ENCODE results near the gene DHRS13.

Gene DHRS13

GRCh38 chr17:28892024-28892423 lies 10.9 kb downstream of the DHRS13 start:
- no peaks in the 10 kb centered on the region for H3K36me3 ChIP-seq (replicated peaks)
- no peak overlapping the region for H3K27ac ChIP-seq
- in situ Hi-C loops (cut with HindIII; ENCODE audit: low pct_ligation_motif_present, low sequenced_read_pairs): no loop called here
- no peak overlapping the region for H3K4me3 ChIP-seq (ENCODE audit: low read depth, low read length)
- TF ChIP-seq CTCF (IDR thresholded peaks at IDR 0.05; ENCODE audit: low read depth, low read length, missing control alignments): no peak
- no peaks in the 10 kb centered on the region for H3K27me3 ChIP-seq (replicated peaks)
- DNase-seq: no peak

- no peak for DNase-seq
- in situ Hi-C loops (cut with HindIII; ENCODE audit: low pct_ligation_motif_present, low sequenced_read_pairs): no loop called here
- no peak for TF ChIP-seq CTCF (IDR thresholded peaks at IDR 0.05; ENCODE audit: low read depth, low read length, missing control alignments)
- H3K4me3 ChIP-seq (ENCODE audit: low read depth, low read length): no peak overlapping the region
- H3K27ac ChIP-seq: no peak overlapping the region
- H3K27me3 ChIP-seq (replicated peaks): no peaks in the 10 kb centered on the region
- no peaks in the 10 kb centered on the region for H3K36me3 ChIP-seq (replicated peaks)
Observed at GRCh38 chr17:28891201-28891600, 11.7 kb downstream of the DHRS13 start.

GRCh38 chr17:28889996-28890395 lies 12.9 kb downstream of the DHRS13 start:
- DNase-seq: no peak
- in situ Hi-C loops (cut with HindIII; ENCODE audit: low pct_ligation_motif_present, low sequenced_read_pairs): no loop called here
- no peak for TF ChIP-seq CTCF (IDR thresholded peaks at IDR 0.05; ENCODE audit: low read depth, low read length, missing control alignments)
- H3K27ac ChIP-seq: no peak overlapping the region
- no peak overlapping the region for H3K4me3 ChIP-seq (ENCODE audit: low read depth, low read length)
- no peaks in the 10 kb centered on the region for H3K27me3 ChIP-seq (replicated peaks)
- peaks cover 2% of the 10 kb centered on the region for H3K36me3 ChIP-seq (replicated peaks)

GRCh38 chr17:28888832-28889231 lies 14.0 kb downstream of the DHRS13 start:
- DNase-seq: no peak
- in situ Hi-C loops (cut with HindIII; ENCODE audit: low pct_ligation_motif_present, low sequenced_read_pairs): no loop called here
- no peak overlapping the region for H3K27ac ChIP-seq
- no peak for TF ChIP-seq CTCF (IDR thresholded peaks at IDR 0.05; ENCODE audit: low read depth, low read length, missing control alignments)
- H3K27me3 ChIP-seq (replicated peaks): no peaks in the 10 kb centered on the region
- no peak overlapping the region for H3K4me3 ChIP-seq (ENCODE audit: low read depth, low read length)
- peaks cover 2% of the 10 kb centered on the region for H3K36me3 ChIP-seq (replicated peaks)

GRCh38 chr17:28887871-28888471 lies 14.9 kb downstream of the DHRS13 start:
- DNase-seq: no peak
- no peak for TF ChIP-seq CTCF (IDR thresholded peaks at IDR 0.05; ENCODE audit: low read depth, low read length, missing control alignments)
- Histone ChIP-seq H3K4me3 (ENCODE audit: low read depth, low read length) (no peak overlapping the region), H3K27me3 (replicated peaks) (no peaks in the 10 kb centered on the region), H3K27ac (no peak overlapping the region), H3K36me3 (replicated peaks) (peaks cover 2% of the 10 kb centered on the region)
- in situ Hi-C loops (cut with HindIII; ENCODE audit: low pct_ligation_motif_present, low sequenced_read_pairs): no loop called here

GRCh38 chr17:28885951-28886350 lies 16.9 kb downstream of the DHRS13 start:
- DNase-seq: no peak
- H3K36me3 ChIP-seq (replicated peaks): peaks cover 15% of the 10 kb centered on the region
- H3K4me3 ChIP-seq (ENCODE audit: low read depth, low read length): no peak overlapping the region
- TF ChIP-seq CTCF (IDR thresholded peaks at IDR 0.05; ENCODE audit: low read depth, low read length, missing control alignments): no peak
- in situ Hi-C loops (cut with HindIII; ENCODE audit: low pct_ligation_motif_present, low sequenced_read_pairs): no loop called here
- H3K27me3 ChIP-seq (replicated peaks): no peaks in the 10 kb centered on the region
- no peak overlapping the region for H3K27ac ChIP-seq

Data from brain microvascular endothelial cell (primary cell).